GM20431 (cell line): ENCODE results near the gene EPB41L3.
"Not testable (repeated sequence)": the region's sequence is repeated elsewhere in the genome, so short reads cannot be mapped to it uniquely, and the experiment has no call there.

ENCODE experiments used
- in situ Hi-C: fragments of 300-500 bp; cut with MseI, MboI; formaldehyde crosslinking; loops from one replicate; pipeline ENCODE4 v1.15.0; 2020; ENCODE audit warnings: low sequenced_read_pairs; ENCODE audit not compliant: unreplicated experiment

EPB41L3 gene

GRCh38 chr18:5543773-5544389, at the start of gene EPB41L3:
TSS of gene EPB41L3 (minus strand) at chr18:5543997. CDS start at chr18:5489183, 54,814 bp downstream.
- in situ Hi-C loops, result no loop called here

GRCh38 chr18:5588529-5588928, 44.7 kb upstream of the EPB41L3 start:
- in situ Hi-C loops, result no loop called here

GRCh38 chr18:5585653-5586052, 41.9 kb upstream of the EPB41L3 start:
- in situ Hi-C loops, result no loop called here

DNA sequence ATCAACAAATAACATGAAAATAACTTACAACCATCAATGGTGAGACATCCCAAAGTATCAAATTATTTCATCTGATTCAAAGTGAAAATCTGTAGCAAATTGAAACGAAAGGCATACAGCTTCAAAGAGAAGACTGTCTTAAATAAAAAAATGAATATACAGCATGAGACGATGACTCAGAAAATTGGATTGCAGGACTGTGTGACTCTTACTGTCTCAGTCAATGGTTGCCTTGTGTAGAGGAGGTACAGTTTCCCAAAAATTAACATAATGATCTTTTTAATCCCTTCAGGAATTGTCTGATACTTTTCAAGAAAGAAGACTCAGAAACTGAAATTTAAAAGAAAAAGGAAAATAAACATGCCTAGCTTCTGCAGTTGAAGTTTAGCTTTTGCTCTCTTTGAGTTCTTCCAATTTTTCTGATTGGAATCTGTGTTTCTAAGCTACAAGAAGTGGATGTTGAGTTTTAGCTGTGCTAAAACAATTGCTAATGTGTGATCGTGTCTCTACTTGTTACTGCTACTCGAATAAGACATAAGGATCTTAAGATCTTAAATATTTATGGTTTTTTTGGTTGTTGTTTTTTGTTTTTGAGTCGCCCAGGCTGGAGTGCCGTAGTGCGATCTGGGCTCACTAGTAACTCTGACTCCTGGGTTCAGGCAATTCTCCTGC, 41.1 kb upstream of the EPB41L3 start:
- in situ Hi-C loops, result no loop called here

GRCh38 chr18:5582849-5583681, 39.3 kb upstream of the EPB41L3 start:
- in situ Hi-C loops, result no loop called here

- in situ Hi-C loops, result no loop called here
Measured at GRCh38 chr18:5582076-5582475, 38.3 kb upstream of the EPB41L3 start.

- in situ Hi-C loops, result no loop called here
Measured at GRCh38 chr18:5574843-5575242, 31.0 kb upstream of the EPB41L3 start.

DNA sequence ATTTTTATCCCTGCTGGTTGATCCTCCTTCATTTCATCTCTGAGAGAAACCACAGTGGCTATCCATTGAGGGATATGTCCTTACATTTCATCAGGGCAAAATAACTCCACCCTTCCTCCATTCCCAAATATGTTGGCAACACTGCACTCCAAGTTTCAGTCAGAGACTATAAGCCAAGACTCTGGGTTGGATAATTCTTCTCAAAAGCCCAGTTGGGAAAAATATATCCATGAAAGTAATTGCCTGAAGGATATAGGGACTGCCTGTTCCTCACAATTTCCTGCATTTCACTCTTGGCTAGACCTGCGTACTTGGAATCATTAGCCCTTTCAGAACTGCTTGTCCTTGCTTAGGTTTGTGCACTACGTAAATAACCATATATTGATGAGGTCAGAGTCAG, 27.9 kb upstream of the EPB41L3 start:
- in situ Hi-C loops, result no loop called here

GRCh38 chr18:5570613-5571012, 26.8 kb upstream of the EPB41L3 start:
- in situ Hi-C loops, result not testable (repeated sequence)

DNA sequence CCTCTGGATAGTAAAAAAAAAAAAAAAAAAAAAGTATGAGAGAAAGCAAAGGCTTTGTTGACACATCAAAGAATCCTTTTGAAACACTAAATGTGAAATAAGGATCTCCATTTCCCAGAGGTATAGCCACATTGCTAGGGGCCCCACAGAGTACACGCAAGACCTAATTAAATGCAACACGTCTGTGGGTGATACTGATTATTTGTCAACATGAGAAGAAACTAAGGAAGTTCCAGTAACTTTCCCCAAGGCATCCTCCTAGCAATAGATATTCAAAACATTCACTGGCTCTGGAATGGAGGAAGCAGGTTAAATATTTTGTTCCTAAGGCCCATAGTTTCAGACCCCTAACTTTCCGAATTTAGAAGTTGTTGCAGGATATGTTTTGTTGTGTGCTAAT, 24.6 kb upstream of the EPB41L3 start:
- in situ Hi-C loops, result no loop called here

DNA sequence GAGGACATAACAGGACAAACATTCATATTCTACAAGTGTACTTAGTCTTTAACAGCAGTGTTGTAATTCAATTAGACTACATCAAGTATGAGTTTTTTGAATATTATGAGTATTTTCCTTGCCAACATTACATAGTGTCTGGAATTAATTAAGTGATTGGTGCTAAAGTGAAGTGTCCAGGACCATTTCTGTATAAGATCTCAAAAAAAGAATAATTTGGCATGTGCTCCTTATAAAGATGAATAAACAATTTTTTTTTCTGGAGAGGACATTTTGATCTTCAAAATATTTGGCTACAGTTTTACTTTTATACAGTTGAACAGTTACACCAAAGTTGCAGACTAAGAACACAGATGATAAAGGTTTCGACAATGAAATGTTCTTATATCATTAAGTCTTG, 15.1 kb upstream of the EPB41L3 start:
- in situ Hi-C loops, result no loop called here

DNA sequence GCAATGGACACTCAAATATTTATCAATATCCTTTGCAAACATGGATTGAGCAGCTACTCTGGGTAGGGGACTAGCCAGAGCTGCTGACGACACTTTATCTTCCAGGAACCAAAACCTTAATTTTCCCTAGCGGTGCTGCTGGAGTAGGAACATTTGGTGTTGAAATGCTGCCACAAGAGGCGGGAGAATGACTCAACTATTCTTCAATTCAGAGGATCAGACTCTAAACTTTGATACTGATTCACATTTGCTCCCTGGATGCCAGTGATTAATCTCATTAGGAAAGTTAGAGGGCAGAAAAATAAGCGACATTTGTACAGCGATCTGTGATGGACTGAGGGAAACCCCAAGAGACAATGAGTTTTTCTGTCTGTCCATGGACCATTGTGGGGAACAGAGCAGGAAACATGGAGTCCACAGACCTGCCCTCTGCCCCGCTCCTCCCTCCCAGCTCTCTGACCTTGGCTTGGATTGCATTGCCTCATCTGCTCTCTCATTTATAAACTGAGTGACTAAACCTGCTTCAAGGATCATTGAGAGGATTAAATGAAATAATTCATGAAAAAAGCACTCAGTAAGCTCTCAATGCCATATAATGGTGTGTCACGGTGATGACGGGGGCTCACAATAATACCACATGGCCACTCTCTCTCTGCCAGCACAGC, 12.6 kb upstream of the EPB41L3 start:
- in situ Hi-C loops, result no loop called here

DNA sequence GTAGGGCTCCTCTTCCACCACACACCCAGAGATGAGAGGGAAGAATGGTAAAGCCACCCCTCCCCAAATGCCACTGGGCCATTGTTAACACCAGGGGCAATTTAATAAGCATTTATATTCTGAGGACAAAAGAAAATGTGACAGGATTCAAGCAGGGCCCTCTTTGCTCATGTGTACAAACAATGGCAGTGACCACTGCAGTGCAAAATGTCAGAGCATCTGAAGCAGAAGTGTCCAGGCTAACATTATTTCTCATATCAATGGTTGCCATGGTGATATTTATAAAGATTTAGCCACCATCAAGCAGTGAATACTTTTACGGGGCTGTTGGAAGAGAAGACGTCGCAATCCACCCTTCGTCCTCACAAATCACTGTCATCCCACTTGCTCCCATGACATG, 10.8 kb upstream of the EPB41L3 start:
- in situ Hi-C loops, result no loop called here

GRCh38 chr18:5546660-5547059, 2.9 kb upstream of the EPB41L3 start:
- in situ Hi-C loops, result no loop called here

GRCh38 chr18:5543036-5543680, 639 bp downstream of the EPB41L3 start:
- in situ Hi-C loops, result no loop called here

DNA sequence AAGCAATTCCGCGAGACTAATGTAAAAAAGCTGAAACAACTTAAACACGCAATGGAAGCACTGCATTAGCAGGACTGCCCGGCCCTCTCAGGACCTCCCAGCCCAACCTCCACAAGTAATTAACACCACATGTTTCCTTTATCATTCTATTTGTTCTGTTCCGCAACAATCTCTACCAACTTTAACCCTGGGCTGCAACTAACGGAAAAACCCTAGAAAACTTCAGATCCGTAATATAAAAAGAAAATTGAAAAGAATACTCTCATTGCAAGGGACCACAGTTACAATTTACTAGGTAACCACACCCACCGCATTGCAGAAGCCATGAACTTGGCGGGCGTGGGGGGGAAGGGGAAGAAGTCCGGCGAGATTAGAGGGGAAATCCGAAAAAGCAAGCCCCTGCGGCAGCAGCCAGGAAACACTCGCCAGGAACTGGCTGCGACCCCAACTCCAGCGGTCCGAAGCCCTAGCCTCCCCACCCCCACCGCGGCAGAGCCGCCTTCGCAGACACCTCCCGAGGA, 1.2 kb downstream of the EPB41L3 start:
- in situ Hi-C loops, result no loop called here

DNA sequence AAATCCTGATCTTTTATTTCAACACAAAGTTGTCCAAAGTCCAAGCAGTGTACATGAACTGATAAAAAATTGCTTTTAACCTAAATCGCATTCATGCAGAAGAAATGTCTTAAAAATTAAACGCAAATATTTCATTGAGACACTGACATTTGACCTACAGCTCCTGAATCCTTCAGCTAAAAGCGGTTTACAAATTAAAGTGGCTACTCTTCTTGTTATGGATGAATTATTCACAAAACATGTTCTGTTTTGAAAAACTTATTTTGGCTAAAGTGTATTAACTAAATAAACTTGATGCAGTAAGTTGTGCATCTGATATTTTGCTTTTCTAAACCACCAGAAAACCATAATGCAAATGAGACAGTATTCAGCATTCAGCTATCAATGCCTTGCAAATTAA, 2.2 kb downstream of the EPB41L3 start:
- in situ Hi-C loops, result no loop called here

- in situ Hi-C loops, result no loop called here
Measured at GRCh38 chr18:5539391-5539790, 4.4 kb downstream of the EPB41L3 start.

DNA sequence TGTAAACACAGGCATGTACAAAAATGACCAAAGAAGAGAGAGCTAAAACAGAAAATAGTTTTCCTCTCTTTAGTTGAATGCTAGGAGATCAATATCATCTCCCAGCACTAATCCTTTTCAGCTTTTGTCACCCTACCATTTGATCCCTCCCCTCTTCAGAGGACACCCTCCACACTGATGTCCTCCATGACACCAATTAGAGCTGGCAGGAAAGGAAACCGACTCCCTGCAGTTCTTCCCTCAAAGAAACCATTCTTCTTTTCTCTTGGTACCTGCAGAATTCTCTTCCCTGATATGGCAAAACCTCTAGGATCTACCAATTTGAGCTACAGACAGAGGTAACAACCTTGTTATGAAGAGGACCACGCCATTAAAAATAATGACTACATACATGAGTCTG, 5.3 kb downstream of the EPB41L3 start:
- in situ Hi-C loops, result no loop called here

GRCh38 chr18:5537860-5538259, 5.9 kb downstream of the EPB41L3 start:
- in situ Hi-C loops, result no loop called here
